SK-N-MC (cell line): ENCODE measurements around the gene PACS1.

Experiments
- DNase-seq: peaks from one replicate; pipeline ENCODE4 v3.0.0-alpha.2; 2011; ENCODE audit warnings: low read depth, low spot score
- H3K27ac ChIP-seq: fragments of 200-600 bp; sonication (generic); 2 replicates; pipeline ENCODE4 v1.5.1; 2016; ENCODE audit warnings: mixed run types
- H3K36me3 ChIP-seq: fragments of 200-600 bp; sonication (generic); 2 replicates; pipeline ENCODE4 v1.6.1; 2017; ENCODE audit warnings: antibody characterized with exemption, low read length, mixed read lengths; ENCODE audit not compliant: insufficient read depth
- H3K4me3 ChIP-seq: fragments of 200-600 bp; sonication (generic); 2 replicates; pipeline ENCODE4 v1.5.1; 2016
- H3K9ac ChIP-seq: fragments of 200-600 bp; sonication (generic); 2 replicates; pipeline ENCODE4 v1.8.0; 2017; ENCODE audit warnings: mixed run types, mixed read lengths; ENCODE audit not compliant: insufficient read length
- H3K9me3 ChIP-seq: fragments of 200-600 bp; sonication (generic); 2 replicates; pipeline ENCODE4 v1.6.1; 2017; ENCODE audit warnings: low read depth, mild to moderate bottlenecking, antibody characterized with exemption, low read length, moderate library complexity, mixed read lengths
- EZH2 ChIP-seq: fragments of 200-600 bp; sonication (generic); IDR thresholded peaks from one replicate; pipeline ENCODE4 v1.6.1; 2017; ENCODE audit warnings: antibody characterized with exemption
- FOXP2 ChIP-seq: optimal IDR thresholded peaks from 2 replicates; pipeline ENCODE3; 2011; ENCODE audit warnings: mild to moderate bottlenecking, moderate library complexity; ENCODE audit not compliant: insufficient read depth; ENCODE audit errors: extremely low read length, control extremely low read depth
- POLR2AphosphoS5 ChIP-seq: IDR thresholded peaks from 2 replicates; pipeline ENCODE4 v1.6.1; 2012; ENCODE audit warnings: mild to moderate bottlenecking, low read depth, low read length, borderline replicate concordance

PACS1 gene

DNA sequence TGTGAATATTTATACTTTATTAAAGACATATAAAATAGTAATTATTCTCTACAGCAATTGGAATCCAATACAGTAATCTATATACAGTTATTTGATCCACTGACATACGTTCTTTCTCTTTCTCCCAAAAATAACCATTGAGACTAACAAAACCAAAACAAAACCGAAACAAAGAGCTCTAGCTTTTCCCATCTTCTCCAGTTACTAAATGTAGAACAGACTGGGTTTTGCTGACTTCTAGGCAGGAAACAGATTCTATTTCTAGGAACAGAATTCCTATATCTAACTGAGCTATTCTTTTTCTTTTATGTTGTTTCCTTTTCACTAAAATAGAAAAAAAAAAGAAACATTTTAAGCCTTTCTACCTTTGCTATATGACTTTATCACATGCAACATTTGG is 80.1 kb downstream of the PACS1 start:
- Histone ChIP-seq H3K27ac (no peak overlapping the region), H3K36me3 (no peaks in the 10 kb centered on the region), H3K9me3 (peaks cover 7% of the 10 kb centered on the region; the same call in 1 of the 2 replicates), H3K4me3 (no peak overlapping the region), H3K9ac (no peak overlapping the region)
- no peak for DNase-seq
- no peak for TF ChIP-seq EZH2
- TF ChIP-seq FOXP2: no peak
- TF ChIP-seq POLR2AphosphoS5: no peak

DNA sequence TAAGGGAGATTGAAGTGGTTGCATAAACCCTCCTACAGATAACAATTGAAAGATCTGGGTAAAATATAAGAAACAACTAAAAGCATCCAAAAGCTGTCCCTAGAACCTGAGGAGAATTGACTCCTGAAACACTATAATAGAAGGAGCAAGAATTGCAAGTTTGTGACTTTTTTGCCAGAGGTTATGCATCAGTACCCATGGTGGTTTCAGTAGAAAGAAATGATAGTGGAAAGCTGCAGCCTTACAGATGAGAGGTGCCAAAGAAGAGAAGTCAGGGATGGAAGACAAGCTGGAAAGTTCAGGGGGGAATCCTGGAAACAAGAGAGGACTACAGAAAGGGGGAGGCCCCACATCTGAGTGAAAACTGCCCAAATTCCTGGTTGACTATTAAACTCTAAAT is 80.7 kb downstream of the PACS1 start:
- no peak for TF ChIP-seq EZH2
- no peak for TF ChIP-seq POLR2AphosphoS5
- TF ChIP-seq FOXP2: no peak
- Histone ChIP-seq H3K4me3 (no peak overlapping the region), H3K27ac (no peak overlapping the region), H3K9ac (no peak overlapping the region), H3K36me3 (no peaks in the 10 kb centered on the region), H3K9me3 (peaks cover 7% of the 10 kb centered on the region; the same call in 1 of the 2 replicates)
- no peak for DNase-seq

DNA sequence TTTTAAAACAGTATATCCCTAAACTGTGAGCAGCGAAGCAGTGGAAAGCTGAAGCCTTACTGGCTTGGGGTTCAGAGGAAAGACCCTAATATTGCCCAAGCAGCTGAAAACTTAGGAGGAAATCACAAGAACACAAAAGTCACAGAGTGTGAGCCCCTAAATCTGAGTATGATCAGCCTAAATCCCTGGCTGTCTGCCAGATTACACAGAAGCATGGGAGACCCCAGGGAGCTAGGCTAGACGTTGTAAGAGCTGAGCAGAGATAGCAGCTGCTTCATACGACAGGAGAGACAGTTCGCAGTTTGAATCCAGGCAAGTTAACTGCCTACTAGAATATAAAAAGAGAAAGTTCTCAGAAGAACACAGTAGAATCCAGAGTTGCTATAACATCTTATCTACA is 81.2 kb downstream of the PACS1 start:
- no peak for DNase-seq
- Histone ChIP-seq H3K9ac (peak overlapping the region; percentile 4), H3K9me3 (peaks cover 7% of the 10 kb centered on the region; the same call in 1 of the 2 replicates), H3K36me3 (no peaks in the 10 kb centered on the region), H3K27ac (no peak overlapping the region), H3K4me3 (no peak overlapping the region)
- TF ChIP-seq FOXP2: no peak
- TF ChIP-seq POLR2AphosphoS5: no peak
- no peak for TF ChIP-seq EZH2

DNA sequence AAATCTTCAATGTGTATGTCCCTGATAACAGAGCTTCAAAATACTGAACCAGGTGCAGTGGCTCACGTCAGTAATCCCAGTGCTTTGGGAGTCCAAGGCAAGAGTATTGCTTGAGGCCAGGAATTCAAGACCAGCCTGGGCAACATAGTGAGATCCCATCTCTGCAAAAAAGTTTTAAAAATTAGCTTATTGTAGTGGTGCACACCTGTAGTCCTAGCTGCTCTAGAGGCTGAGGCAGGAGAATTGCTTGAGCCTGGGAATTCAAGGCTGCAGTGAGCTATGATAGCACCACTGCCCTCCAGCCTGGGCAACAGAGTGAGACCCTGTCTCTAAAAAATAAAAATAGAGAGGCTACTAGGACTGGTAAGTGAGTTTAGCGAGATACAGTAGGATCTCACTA is 84.0 kb downstream of the PACS1 start:
- TF ChIP-seq EZH2 (no peak), POLR2AphosphoS5 (no peak), FOXP2 (no peak)
- Histone ChIP-seq H3K9ac (no peak overlapping the region), H3K4me3 (no peak overlapping the region), H3K27ac (no peak overlapping the region), H3K9me3 (no peaks in the 10 kb centered on the region), H3K36me3 (no peaks in the 10 kb centered on the region)
- no peak for DNase-seq

DNA sequence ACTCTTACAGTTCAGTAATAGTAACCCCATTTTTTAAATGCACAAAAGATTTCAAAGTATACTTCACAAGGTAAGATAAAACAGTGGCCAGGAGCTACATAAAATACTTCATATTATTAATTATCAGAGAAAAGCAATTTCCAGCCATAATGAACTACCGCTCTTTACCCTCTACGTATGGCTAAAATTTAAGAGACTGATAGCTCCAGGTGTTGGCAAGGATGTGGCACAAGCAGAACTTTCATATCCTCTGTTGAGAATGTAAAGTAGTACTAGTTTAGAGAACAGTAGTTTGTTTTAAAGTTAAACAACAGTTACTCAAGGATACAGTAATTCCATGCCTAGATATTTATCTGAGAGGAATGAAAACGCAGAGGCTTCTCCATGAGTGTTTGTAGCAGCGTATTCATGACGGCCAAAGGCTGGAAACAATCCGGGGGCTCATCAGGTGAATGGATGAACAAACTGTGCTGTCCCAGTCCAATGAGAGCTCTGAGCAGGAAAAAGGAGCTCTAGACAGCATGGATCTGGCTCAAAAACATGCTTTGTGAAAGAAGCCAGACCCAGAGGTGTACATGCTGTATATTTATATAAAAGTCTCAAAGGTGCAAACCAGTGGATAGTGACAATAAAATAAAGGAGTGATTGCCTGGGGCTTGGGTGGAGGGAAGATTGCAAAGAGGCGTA is 85.5 kb downstream of the PACS1 start:
- DNase-seq: no peak
- H3K4me3 ChIP-seq: no peak overlapping the region
- no peak overlapping the region for H3K27ac ChIP-seq
- H3K9ac ChIP-seq: no peak overlapping the region
- TF ChIP-seq FOXP2: no peak
- TF ChIP-seq POLR2AphosphoS5: no peak
- TF ChIP-seq EZH2: no peak
- no peaks in the 10 kb centered on the region for H3K9me3 ChIP-seq
- H3K36me3 ChIP-seq: no peaks in the 10 kb centered on the region

DNA sequence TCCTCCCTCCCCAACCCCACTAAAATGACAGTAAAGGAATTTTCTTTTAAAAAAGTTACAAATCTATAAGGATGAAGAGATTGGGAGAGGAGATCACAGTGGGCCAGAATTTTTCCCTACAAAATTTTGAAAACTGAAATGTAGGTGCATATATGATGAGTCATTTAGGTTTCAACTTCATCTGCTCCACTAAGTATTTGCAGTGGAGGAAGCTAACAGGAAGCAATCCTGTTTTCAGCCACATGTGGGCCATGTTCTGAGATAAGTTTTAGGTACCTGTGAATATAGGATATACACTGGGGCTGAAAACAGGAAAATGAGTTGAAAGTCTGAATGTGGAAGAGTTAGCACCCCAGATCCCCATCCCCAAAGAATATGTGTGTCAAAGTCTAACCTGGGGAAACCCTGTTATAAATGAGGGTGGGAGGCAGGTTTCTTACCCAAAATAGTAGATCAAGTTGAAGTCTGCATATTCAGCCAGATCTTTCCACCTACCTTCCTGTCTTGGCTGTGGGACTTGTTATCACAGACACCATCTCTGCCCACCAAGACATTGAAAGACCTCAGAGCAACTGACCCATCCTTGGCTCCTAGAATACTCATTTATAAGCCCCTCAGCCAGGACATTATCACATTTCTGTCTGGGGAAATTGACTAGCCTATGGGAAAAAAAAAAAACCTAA is 87.3 kb downstream of the PACS1 start:
- TF ChIP-seq EZH2 (no peak), FOXP2 (no peak), POLR2AphosphoS5 (no peak)
- no peak overlapping the region for H3K9ac ChIP-seq
- no peak overlapping the region for H3K4me3 ChIP-seq
- H3K9me3 ChIP-seq: no peaks in the 10 kb centered on the region
- no peaks in the 10 kb centered on the region for H3K36me3 ChIP-seq
- no peak for DNase-seq
- no peak overlapping the region for H3K27ac ChIP-seq

DNA sequence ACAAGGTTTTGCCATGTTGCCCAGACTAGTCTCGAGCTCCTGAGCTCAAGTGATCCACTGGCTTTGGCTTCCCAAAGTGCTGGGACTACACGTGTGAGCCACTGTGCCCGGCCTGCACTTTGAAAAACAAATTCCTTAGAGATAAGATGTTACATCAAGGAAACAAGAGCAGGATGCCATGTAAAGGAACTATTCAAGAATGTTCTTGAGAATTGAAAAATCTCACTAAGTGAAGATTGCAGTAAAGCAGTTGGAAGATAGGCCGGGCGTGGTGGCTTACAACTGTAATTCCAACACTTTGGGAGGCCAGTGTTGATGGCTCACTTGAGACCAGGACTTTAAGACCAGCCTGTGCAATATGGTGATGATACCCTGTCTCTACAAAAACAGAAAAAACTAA is 88.1 kb downstream of the PACS1 start:
- no peaks in the 10 kb centered on the region for H3K9me3 ChIP-seq
- DNase-seq: no peak
- H3K9ac ChIP-seq: no peak overlapping the region
- no peak overlapping the region for H3K27ac ChIP-seq
- no peak for TF ChIP-seq FOXP2
- TF ChIP-seq EZH2: no peak
- no peak for TF ChIP-seq POLR2AphosphoS5
- no peak overlapping the region for H3K4me3 ChIP-seq
- no peaks in the 10 kb centered on the region for H3K36me3 ChIP-seq

DNA sequence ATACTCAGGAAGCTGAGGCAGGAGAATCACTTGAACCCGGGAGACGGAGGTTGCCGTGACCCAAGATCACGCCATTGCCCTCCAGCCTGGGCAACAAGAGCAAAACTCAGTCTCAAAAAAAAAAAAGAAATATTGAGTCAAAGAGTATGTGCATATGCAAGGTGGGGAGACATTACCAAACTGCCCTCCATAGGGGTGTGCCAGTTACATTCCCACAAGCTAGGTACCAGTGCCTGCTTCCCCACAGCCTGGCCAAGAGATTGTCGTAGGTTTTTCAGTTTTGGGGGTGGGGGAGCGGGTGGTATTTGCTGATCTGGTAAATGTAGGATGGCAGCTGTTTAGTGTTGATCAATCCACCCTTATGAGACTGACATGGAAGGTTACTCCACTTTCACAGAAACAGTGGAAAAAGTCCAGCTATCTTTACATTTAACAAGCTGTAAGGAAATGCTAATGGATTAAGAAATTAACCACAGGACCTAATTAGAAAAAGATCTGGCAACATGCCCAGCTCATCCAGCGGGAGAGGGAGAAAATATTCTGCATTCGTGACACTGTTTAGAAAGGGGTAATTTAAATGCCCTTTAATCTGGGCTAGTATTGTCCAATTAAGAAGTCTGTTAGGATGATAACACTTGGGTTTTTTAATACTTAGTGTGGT is 89.4 kb downstream of the PACS1 start:
- H3K27ac ChIP-seq: peak overlapping the region; percentile 34; the same call in 1 of the 2 replicates
- no peaks in the 10 kb centered on the region for H3K9me3 ChIP-seq
- TF ChIP-seq EZH2 (no peak), POLR2AphosphoS5 (peak; percentile 29; the same call in 1 of the 2 replicates)

DNA sequence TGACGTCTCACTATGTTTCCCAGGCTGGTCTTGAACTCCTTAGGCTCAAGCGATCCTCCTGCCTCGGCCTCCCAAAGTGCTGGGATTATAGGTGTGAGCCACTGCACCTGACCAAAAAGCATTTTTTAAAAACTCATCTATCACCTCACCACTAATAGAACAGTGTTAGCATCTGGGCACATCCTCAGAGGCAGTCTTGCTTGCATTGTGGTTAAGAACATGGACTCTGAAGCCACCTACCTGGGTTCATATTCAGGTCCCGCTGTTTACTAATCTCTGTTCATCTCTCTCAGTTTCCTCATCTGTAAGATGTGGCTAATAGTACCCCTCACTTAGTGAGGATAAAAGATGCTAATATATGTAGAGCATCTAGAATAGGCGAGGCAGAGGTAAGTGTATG is 90.6 kb downstream of the PACS1 start:
- H3K9ac ChIP-seq: no peak overlapping the region
- no peaks in the 10 kb centered on the region for H3K36me3 ChIP-seq
- DNase-seq: no peak
- no peak for TF ChIP-seq POLR2AphosphoS5
- TF ChIP-seq FOXP2: no peak
- TF ChIP-seq EZH2: no peak
- no peak overlapping the region for H3K27ac ChIP-seq
- H3K4me3 ChIP-seq: no peak overlapping the region
- no peaks in the 10 kb centered on the region for H3K9me3 ChIP-seq

More for the DNA sequence above, 89.4 kb downstream of the PACS1 start:
- no peaks in the 10 kb centered on the region for H3K36me3 ChIP-seq
- no peak overlapping the region for H3K9ac ChIP-seq
- peak; percentile 66 for DNase-seq
- peak overlapping the region; percentile 12; the same call in 1 of the 2 replicates for H3K4me3 ChIP-seq
